Measurements from ENCODE around the gene FAU.

Gene FAU

GRCh38 chr11:65078151-65078550, 43.8 kb downstream of the FAU start:
- DNase-seq (ENCODE audit: low spot score) = peak; percentile 44

GRCh38 chr11:65077451-65077850, 44.5 kb downstream of the FAU start:
- DNase-seq (ENCODE audit: low spot score) = no peak

- no peak for DNase-seq (ENCODE audit: low spot score)
These were observed 49.3 kb downstream of the FAU start for GRCh38 chr11:65072631-65072966.

- no peak for DNase-seq (ENCODE audit: low spot score)
These were observed 49.9 kb downstream of the FAU start for GRCh38 chr11:65071907-65072630.

Measured in kidney tubule cell (primary cell).